HEK293 (cell line): ENCODE data around the gene DYNAP.

Experiments used
- CTCF ChIA-PET: fragments of 350-600 bp; formaldehyde crosslinking; extraction: SDS; loops from one replicate; lab custom pipeline; 2021; ENCODE audit warnings: antibody characterized with exemption; lab: Yijun Ruan, JAX
- POLR2A ChIA-PET: fragments of 300-600 bp; formaldehyde crosslinking; extraction: SDS; loops from one replicate; lab custom pipeline; 2020; ENCODE audit warnings: antibody characterized with exemption, inconsistent platforms; lab: Yijun Ruan, JAX
- H3K27ac ChIP-seq: fragments of 200-500 bp; sonication (Bioruptor generic); 2 replicates; pipeline ENCODE4 v1.5.1; 2014; ENCODE audit warnings: low read depth, low read length, control low read depth, inconsistent platforms; ENCODE audit errors: extremely low read depth
- H3K36me3 ChIP-seq, 2 experiments: fragments of 200-500 bp in 1 of 2; sonication (Bioruptor generic) in 1 of 2; 1 replicate in 1 of 2; 2 replicates in 1 of 2; pipeline ENCODE4 v1.5.1; 2014 to 2017; ENCODE audit warnings: inconsistent platforms in 2 of 2, low read length in 2 of 2; ENCODE audit not compliant: control insufficient read depth in 2 of 2, insufficient read depth in 1 of 2
- H3K4me1 ChIP-seq: fragments of 200-500 bp; sonication (Bioruptor generic); 2 replicates; pipeline ENCODE4 v1.5.1; 2014; ENCODE audit warnings: mild to moderate bottlenecking, low read length, inconsistent platforms; ENCODE audit not compliant: control insufficient read depth, insufficient read depth
- H3K4me3 ChIP-seq: 2 replicates; pipeline ENCODE4 v1.5.1; 2011; ENCODE audit warnings: low read depth, mild to moderate bottlenecking, control low read depth, low read length, moderate library complexity
- H3K9me3 ChIP-seq: fragments of 200-500 bp; sonication (Bioruptor generic); 2 replicates; pipeline ENCODE4 v1.5.1; 2014; ENCODE audit warnings: low read depth, low read length, inconsistent platforms; ENCODE audit not compliant: control insufficient read depth, insufficient read depth
- IKZF3 ChIP-seq: fragments of 450-650 bp; IDR thresholded peaks from 2 replicates; pipeline ENCODE4 v1.5.0; 2018; ENCODE audit warnings: missing biosample characterization, mild to moderate bottlenecking, missing genetic modification characterization, moderate library complexity
- TCF7L2 ChIP-seq: IDR thresholded peaks from 2 replicates; pipeline ENCODE4 v1.6.1; 2011; ENCODE audit warnings: low read depth, mild to moderate bottlenecking, inconsistent platforms, low read length, moderate library complexity, borderline replicate concordance
- ZBTB7A ChIP-seq: fragments of 450-650 bp; formaldehyde crosslinking; IDR thresholded peaks from 2 replicates; pipeline ENCODE4 v1.5.1; 2016; ENCODE audit warnings: low read depth, missing biosample characterization, missing genetic modification characterization
- ZIC2 ChIP-seq: fragments of 450-650 bp; formaldehyde crosslinking; IDR thresholded peaks from 2 replicates; pipeline ENCODE4 v1.5.1; 2016; ENCODE audit warnings: missing biosample characterization, missing genetic modification characterization
- ZNF132 ChIP-seq: fragments of 450-650 bp; formaldehyde crosslinking; IDR thresholded peaks from 2 replicates; pipeline ENCODE4 v1.5.1; 2017; ENCODE audit warnings: missing biosample characterization, missing genetic modification characterization, borderline replicate concordance
- ZNF16 ChIP-seq: fragments of 450-650 bp; formaldehyde crosslinking; IDR thresholded peaks from 2 replicates; pipeline ENCODE4 v1.5.1; 2016; ENCODE audit warnings: low read depth, missing biosample characterization, missing genetic modification characterization
- ZNF202 ChIP-seq: fragments of 450-650 bp; formaldehyde crosslinking; IDR thresholded peaks from 2 replicates; pipeline ENCODE4 v1.5.1; 2016; ENCODE audit warnings: missing biosample characterization, missing genetic modification characterization, borderline replicate concordance
- ZNF302 ChIP-seq: fragments of 450-650 bp; formaldehyde crosslinking; IDR thresholded peaks from 2 replicates; pipeline ENCODE4 v1.5.1; 2016; ENCODE audit warnings: missing biosample characterization, missing genetic modification characterization, low read depth
- ZNF521 ChIP-seq: fragments of 450-650 bp; formaldehyde crosslinking; IDR thresholded peaks from 2 replicates; pipeline ENCODE4 v1.5.1; 2017; ENCODE audit warnings: missing biosample characterization, mild to moderate bottlenecking, missing genetic modification characterization
- ZNF549 ChIP-seq: fragments of 450-650 bp; IDR thresholded peaks from 2 replicates; pipeline ENCODE4 v1.5.1; 2018; ENCODE audit warnings: missing biosample characterization, missing genetic modification characterization, mild to moderate bottlenecking, inconsistent platforms, moderate library complexity
- ZNF561 ChIP-seq: fragments of 450-650 bp; IDR thresholded peaks from 2 replicates; pipeline ENCODE4 v1.5.1; 2018; ENCODE audit warnings: missing biosample characterization, missing genetic modification characterization, borderline replicate concordance
- ZNF654 ChIP-seq: fragments of 450-650 bp; formaldehyde crosslinking; IDR thresholded peaks from 2 replicates; pipeline ENCODE4 v1.5.1; 2016; ENCODE audit warnings: low read depth, missing biosample characterization, missing genetic modification characterization
- ZNF660 ChIP-seq: fragments of 450-650 bp; IDR thresholded peaks from 2 replicates; pipeline ENCODE4 v1.5.1; 2018; ENCODE audit warnings: missing biosample characterization, mild to moderate bottlenecking, missing genetic modification characterization
- ZSCAN30 ChIP-seq: fragments of 450-650 bp; IDR thresholded peaks from 2 replicates; pipeline ENCODE4 v1.5.1; 2018; ENCODE audit warnings: missing biosample characterization, mild to moderate bottlenecking, missing genetic modification characterization, moderate library complexity
- TF ChIP-seq, protein P1 (sequence below): IDR thresholded peaks from 2 replicates; pipeline ENCODE4 v1.6.1; 2011; ENCODE audit warnings: mild to moderate bottlenecking, low read depth, low read length, borderline replicate concordance
- TF ChIP-seq, protein P2 (sequence below): fragments of 450-650 bp; IDR thresholded peaks from 2 replicates; pipeline ENCODE4 v1.5.1; 2018; ENCODE audit warnings: missing biosample characterization, missing genetic modification characterization
- TF ChIP-seq, protein P3 (sequence below): fragments of 450-650 bp; formaldehyde crosslinking; IDR thresholded peaks from 2 replicates; pipeline ENCODE4 v1.5.1; 2016; ENCODE audit warnings: missing biosample characterization, missing genetic modification characterization
- TF ChIP-seq, protein P4 (sequence below): fragments of 450-650 bp; formaldehyde crosslinking; IDR thresholded peaks from 2 replicates; pipeline ENCODE4 v1.5.1; 2016; ENCODE audit warnings: missing biosample characterization, missing genetic modification characterization

Gene DYNAP

GRCh38 chr18:54558609-54559585 lies 32.1 kb upstream of the DYNAP start:
- ChIA-PET CTCF (interaction anchor here (0.6 to 3.0 kb wide), 15 partner anchors 10 to 1369 kb away, joined by 3 to 12 read pairs (median 4); no protein-coding TSS in a partner anchor), POLR2A (interaction anchor here (0.5 kb wide), 1 partner anchor 114 kb away, joined by 4 read pairs; no protein-coding TSS in a partner anchor)
- TF ChIP-seq ZNF302 (tag by site-specific recombination) (no peak), ZNF654 (peak; percentile 20; the same call in 1 of the 2 replicates), ZNF549 (peak; percentile 80), ZNF521 (tag by site-specific recombination) (no peak), ZNF561 (tag by site-specific recombination) (no peak), ZNF16 (no peak), IKZF3 (tag by site-specific recombination) (no peak), ZIC2 (tag by site-specific recombination) (no peak)
- TF ChIP-seq, protein P1, sequence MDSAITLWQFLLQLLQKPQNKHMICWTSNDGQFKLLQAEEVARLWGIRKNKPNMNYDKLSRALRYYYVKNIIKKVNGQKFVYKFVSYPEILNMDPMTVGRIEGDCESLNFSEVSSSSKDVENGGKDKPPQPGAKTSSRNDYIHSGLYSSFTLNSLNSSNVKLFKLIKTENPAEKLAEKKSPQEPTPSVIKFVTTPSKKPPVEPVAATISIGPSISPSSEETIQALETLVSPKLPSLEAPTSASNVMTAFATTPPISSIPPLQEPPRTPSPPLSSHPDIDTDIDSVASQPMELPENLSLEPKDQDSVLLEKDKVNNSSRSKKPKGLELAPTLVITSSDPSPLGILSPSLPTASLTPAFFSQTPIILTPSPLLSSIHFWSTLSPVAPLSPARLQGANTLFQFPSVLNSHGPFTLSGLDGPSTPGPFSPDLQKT: no peak
- TF ChIP-seq, protein P2, sequence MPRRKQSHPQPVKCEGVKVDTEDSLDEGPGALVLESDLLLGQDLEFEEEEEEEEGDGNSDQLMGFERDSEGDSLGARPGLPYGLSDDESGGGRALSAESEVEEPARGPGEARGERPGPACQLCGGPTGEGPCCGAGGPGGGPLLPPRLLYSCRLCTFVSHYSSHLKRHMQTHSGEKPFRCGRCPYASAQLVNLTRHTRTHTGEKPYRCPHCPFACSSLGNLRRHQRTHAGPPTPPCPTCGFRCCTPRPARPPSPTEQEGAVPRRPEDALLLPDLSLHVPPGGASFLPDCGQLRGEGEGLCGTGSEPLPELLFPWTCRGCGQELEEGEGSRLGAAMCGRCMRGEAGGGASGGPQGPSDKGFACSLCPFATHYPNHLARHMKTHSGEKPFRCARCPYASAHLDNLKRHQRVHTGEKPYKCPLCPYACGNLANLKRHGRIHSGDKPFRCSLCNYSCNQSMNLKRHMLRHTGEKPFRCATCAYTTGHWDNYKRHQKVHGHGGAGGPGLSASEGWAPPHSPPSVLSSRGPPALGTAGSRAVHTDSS (tag by site-specific recombination): no peak
- TF ChIP-seq, protein P3, sequence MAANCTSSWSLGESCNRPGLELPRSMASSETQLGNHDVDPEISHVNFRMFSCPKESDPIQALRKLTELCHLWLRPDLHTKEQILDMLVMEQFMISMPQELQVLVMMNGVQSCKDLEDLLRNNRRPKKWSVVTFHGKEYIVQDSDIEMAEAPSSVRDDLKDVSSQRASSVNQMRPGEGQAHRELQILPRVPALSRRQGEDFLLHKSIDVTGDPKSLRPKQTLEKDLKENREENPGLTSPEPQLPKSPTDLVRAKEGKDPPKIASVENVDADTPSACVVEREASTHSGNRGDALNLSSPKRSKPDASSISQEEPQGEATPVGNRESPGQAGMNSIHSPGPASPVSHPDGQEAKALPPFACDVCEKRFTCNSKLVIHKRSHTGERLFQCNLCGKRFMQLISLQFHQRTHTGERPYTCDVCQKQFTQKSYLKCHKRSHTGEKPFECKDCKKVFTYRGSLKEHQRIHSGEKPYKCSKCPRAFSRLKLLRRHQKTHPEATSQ (tag by site-specific recombination): no peak
- Histone ChIP-seq H3K4me1 (no peaks in the 10 kb centered on the region), H3K36me3 (no peaks in the 10 kb centered on the region), H3K4me3 (no peak overlapping the region), H3K27ac (no peak overlapping the region), H3K9me3 (no peaks in the 10 kb centered on the region)

DNA sequence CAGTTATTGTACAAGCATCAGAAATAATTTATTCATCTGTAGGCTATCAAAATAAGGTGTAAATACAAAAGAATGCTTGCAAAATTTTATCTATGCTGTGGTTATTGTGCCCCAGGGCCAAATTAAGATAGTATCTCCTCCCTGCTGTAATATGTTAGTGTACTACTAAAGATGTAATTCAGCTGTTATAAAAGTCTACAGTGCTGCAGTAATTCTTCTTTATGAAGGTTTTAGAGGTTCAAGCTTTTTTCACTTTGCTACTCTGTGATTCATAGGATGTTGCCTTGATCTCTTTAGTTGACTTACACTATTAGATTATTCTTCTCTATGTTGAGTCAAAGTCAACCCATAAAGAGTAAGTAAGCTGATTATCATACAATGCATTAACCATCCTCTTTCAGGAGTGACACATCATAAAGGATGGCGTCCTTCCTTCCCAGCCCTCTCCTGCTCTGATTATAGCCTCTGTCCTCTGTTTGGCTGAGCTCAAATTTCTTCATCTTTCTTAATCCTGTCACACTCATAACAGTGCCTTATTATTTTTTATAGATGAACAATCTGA lies 29.3 kb upstream of the DYNAP start:
- ChIA-PET CTCF (interaction anchor here (1.1 to 2.0 kb wide), 4 partner anchors 86 to 169 kb away, joined by 3 to 11 read pairs (median 6); no protein-coding TSS in a partner anchor), POLR2A (no interaction called here)
- no peak for TF ChIP-seq ZBTB7A (tag by site-specific recombination)
- no peak for TF ChIP-seq ZNF132 (tag by site-specific recombination)
- TF ChIP-seq TCF7L2: no peak
- no peak for TF ChIP-seq ZSCAN30
- TF ChIP-seq, protein P4, sequence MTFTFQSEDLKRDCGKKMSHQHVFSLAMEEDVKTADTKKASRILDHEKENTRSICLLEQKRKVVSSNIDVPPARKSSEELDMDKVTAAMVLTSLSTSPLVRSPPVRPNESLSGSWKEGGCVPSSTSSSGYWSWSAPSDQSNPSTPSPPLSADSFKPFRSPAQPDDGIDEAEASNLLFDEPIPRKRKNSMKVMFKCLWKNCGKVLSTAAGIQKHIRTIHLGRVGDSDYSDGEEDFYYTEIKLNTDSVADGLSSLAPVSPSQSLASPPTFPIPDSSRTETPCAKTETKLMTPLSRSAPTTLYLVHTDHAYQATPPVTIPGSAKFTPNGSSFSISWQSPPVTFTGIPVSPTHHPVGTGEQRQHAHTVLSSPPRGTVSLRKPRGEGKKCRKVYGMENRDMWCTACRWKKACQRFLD (tag by site-specific recombination): no peak
- TF ChIP-seq ZNF660 (tag by site-specific recombination): no peak
- no peak for TF ChIP-seq ZNF202 (tag by site-specific recombination)
- Histone ChIP-seq H3K9me3 (no peaks in the 10 kb centered on the region), H3K36me3 (no peaks in the 10 kb centered on the region), H3K4me1 (no peaks in the 10 kb centered on the region), H3K4me3 (no peak overlapping the region), H3K27ac (no peak overlapping the region)
